Posterior cingulate gyrus (tissue), 11 donors: ENCODE measurements around the gene SNORC.

Experiments
- DNase-seq, 10 donors: peaks; one replicate each; pipeline versions ENCODE4 v3.0.0 to v3.0.0-alpha.2; 2020 to 2021; ENCODE audit warnings: mixed read lengths in 3 of 10
- intact Hi-C: fragments of 100-400 bp; cut with DNase I; formaldehyde crosslinking; loops from one replicate; pipeline ENCODE4 v1.15.1; 2023

Gene SNORC

GRCh38 chr2:232913903-232914302, 43.8 kb downstream of the SNORC start:
- intact Hi-C loops = no loop called here
- no peak for DNase-seq

DNA sequence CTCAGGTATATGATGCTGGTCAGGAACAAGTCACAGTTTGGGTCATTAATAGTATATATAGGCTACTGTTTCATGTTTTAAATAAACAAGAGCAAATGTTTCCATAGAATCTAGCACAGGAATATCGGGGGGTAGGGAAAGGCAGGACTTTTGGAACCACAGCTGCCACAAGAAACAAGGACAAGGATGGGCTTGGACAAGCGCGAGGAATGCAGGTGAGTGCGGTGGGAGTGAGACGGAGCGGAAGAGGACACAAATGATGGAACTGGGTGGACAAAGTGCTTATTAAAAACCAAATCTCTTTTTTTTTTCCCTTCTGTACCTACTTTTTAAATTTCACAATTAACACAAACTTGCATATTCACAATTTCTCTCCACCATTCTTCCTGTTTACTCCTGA, 49.1 kb downstream of the SNORC start:
- no peak for DNase-seq
- intact Hi-C loops = no loop called here

DNA sequence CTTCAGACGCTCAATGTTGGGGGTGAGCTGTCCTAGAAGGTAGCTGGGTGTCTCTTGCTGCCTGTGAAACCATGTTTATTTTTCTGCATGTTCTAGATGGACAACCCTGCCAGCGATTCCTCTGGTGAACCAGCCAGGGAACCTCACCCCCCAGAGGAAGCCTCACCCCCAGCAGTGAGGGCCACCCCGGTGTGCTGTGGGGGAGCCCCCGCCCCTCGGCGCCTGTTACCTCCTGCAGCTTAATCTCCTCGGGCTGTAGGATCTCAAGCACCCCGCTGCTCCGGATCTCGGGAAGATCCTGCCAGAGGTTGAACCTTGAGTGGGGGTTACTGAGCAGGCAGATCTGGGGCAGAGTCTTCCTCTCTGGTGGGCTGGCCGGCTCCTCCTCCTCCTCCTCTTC, 50.0 kb downstream of the SNORC start:
- intact Hi-C loops = no loop called here
- peak in 1 of 10 donors; percentile 86 for DNase-seq

GRCh38 chr2:232920760-232921159, 50.7 kb downstream of the SNORC start:
- DNase-seq = no peak
- intact Hi-C loops = no loop called here

DNA sequence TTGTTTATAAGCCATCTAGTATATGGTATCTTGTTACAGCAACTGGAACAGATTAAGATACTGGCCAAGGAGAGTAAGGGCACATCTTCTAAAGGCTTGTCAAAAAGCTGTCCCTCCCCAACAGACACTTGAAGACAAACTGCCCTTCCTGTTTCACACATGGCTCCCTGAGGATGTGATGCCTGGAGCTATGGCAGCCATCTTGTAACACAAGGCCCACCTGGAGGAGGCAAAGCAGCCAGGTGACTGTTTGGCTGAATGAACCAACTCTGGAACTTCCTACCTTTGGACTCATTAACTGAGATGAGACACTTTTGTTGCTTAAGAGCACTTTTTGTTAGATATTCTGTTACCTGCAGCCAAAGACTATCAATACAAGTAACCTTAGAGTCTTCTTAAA, 54.4 kb downstream of the SNORC start:
- intact Hi-C loops = no loop called here
- DNase-seq = no peak

- intact Hi-C loops = no loop called here
- DNase-seq = peak in 1 of 10 donors; percentile 84
Observed at GRCh38 chr2:232925153-232925820, 55.2 kb downstream of the SNORC start.

DNA sequence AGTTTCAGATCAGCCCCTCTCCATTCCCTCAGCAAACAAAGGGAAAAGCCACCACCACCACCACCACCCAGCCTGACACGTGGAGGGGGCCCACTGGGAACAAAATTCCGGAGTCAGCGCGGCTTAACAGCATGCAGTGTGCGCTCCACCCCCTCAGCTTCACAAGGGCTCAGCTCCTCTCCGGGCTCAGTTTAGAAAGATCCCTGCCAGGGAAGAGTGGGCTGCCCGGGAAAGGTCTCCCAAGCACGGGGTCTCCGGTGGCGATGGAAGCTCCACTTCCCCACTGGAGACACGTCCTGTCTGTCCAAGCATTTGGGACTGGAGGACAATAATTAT, 55.7 kb downstream of the SNORC start:
- intact Hi-C loops = no loop called here
- DNase-seq = peak in 2 of 10 donors; percentile 75 to 84

GRCh38 chr2:232926431-232926939, 56.4 kb downstream of the SNORC start:
- intact Hi-C loops = no loop called here
- DNase-seq = peak in 6 of 10 donors; percentile 26 to 89 (median 66)

- intact Hi-C loops = no loop called here
- DNase-seq = peak in 2 of 10 donors; percentile 76 to 79
Observed at GRCh38 chr2:232927032-232927792, 57.1 kb downstream of the SNORC start.

GRCh38 chr2:232927793-232928550, 57.9 kb downstream of the SNORC start:
- intact Hi-C loops = no loop called here
- peak in 7 of 10 donors; percentile 44 to 91 (median 58) for DNase-seq
